Measurements from ENCODE around the gene PNMA6F.

The PNMA6F gene

GRCh38 chrX:153312041-153312440 is 9.5 kb downstream of the PNMA6F start:
- no peak for DNase-seq (ENCODE audit: extremely low read depth, low read depth)
- H3K4me3 ChIP-seq (replicated peaks; ENCODE audit: low read depth, low read length) = no peak overlapping the region
- TF ChIP-seq, protein P1, sequence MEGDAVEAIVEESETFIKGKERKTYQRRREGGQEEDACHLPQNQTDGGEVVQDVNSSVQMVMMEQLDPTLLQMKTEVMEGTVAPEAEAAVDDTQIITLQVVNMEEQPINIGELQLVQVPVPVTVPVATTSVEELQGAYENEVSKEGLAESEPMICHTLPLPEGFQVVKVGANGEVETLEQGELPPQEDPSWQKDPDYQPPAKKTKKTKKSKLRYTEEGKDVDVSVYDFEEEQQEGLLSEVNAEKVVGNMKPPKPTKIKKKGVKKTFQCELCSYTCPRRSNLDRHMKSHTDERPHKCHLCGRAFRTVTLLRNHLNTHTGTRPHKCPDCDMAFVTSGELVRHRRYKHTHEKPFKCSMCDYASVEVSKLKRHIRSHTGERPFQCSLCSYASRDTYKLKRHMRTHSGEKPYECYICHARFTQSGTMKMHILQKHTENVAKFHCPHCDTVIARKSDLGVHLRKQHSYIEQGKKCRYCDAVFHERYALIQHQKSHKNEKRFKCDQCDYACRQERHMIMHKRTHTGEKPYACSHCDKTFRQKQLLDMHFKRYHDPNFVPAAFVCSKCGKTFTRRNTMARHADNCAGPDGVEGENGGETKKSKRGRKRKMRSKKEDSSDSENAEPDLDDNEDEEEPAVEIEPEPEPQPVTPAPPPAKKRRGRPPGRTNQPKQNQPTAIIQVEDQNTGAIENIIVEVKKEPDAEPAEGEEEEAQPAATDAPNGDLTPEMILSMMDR (IDR thresholded peaks at IDR 0.05; ENCODE audit: low read depth, low read length, missing control alignments) = no peak

DNA sequence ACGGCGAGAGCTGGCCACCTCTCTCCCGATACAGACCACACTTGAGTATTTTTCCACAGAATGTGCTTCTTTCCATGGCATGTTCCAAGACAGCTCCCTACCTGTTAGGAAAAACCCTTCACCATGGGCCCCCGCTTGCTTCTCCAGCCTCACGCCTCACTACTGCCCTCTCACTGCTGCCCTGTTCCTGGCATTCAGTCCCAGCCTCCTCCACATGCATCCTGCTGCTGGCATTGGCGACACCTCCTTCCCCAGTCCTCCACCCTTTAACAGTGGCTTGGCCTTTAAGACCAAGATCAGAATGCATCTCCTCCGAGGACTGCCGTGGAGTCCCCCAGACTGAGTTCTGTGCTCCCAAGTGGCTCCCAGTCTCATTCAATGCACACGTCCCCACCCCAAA is 10.7 kb downstream of the PNMA6F start:
- no peak overlapping the region for H3K4me3 ChIP-seq (replicated peaks; ENCODE audit: low read depth, low read length)
- DNase-seq (ENCODE audit: extremely low read depth, low read depth) = no peak
- TF ChIP-seq, protein P1 (IDR thresholded peaks at IDR 0.05; ENCODE audit: low read depth, low read length, missing control alignments) = no peak

DNA sequence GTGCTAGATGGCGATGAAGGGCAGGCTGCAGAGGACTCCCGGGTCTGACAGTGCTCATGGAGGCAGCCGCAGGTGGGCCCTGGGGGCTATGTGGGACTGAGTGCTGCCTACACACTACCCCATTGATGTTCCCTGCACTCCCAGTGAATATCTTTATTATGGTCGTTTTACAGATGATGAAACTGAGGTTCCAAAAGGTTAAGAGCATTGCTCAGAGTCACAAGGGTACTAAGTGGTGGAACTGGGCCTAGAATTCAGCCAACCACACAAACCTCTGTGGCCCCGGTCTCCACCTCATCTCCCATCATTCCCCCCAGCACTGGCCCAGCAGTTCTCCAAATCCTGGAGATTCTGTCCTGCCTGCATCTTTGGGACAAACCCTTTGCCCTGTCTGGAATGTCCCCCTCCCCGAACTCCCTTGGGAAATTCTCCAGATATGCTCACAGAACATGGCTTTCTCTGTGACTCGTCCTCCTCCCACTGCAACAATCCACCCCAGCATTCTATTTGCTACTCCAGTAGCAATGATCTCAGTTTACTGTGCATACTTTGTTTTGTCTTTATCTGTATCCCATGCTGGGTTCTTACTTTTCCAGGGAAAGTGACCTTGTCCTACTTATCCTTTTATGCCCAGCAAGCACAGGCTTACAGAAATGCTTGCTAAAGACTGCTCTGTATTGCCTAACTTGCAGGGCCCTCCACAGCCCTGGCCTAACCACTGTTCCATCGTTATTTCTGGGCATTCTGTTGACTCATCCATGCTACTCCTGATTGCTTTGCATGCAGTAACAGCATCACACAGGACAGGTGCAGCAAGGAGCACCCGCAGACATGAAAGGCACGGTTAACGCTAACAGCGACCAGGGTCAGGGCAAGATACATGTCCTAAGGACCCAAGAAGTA is 14.0 kb downstream of the PNMA6F start:
- DNase-seq (ENCODE audit: extremely low read depth, low read depth) = no peak
- no peak overlapping the region for H3K4me3 ChIP-seq (replicated peaks; ENCODE audit: low read depth, low read length)
- TF ChIP-seq, protein P1 (IDR thresholded peaks at IDR 0.05; ENCODE audit: low read depth, low read length, missing control alignments) = no peak

DNA sequence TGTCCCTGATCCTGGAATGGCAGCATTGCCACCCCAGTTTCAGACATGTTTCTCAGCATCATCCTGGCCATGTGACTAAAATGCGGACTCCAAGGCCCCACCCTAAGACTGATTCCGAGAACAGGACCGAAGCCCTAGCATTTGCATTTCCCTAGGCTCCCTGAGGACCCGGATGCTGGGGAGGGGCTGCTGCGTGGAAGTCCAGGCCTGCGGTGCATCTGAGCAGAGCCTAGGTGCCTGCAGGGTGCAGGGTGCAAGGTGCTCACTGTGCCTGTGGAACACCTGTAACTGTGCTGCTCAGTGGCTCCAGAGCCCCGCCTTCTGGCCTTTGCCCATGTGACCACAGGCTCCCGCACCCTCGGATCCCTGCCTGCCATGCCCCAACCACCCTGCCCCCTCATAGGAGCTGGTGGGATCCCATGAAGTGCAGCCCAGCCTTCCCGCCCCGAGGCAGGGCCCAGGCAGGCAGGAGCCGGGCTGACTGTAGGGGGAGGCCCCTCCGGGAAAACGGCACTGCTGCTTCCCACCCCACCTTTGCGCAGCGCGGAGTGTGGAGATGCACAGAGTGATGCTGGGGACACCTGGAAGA is 14.9 kb downstream of the PNMA6F start:
- TF ChIP-seq, protein P1 (IDR thresholded peaks at IDR 0.05; ENCODE audit: low read depth, low read length, missing control alignments) = no peak
- no peak overlapping the region for H3K4me3 ChIP-seq (replicated peaks; ENCODE audit: low read depth, low read length)
- DNase-seq (ENCODE audit: extremely low read depth, low read depth) = no peak

DNA sequence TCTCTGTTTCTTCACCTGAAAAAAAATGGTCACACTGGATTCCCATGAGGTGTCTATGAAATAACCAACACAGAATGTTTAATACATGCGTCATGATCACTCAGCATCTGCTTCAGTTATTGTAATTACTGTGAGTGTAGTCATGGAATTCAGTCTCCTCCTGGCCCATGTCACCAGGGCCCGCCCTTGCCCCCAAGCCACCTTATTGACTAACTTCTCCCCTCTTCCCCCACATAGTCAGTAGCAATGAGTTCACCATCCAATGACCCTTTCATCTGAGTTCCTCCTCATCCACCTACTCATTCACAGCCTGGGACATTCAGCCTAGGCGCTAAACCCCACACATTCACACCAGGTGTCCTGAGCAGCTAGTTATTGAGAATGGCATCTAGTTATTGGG is 15.6 kb downstream of the PNMA6F start:
- TF ChIP-seq, protein P1 (IDR thresholded peaks at IDR 0.05; ENCODE audit: low read depth, low read length, missing control alignments) = no peak
- H3K4me3 ChIP-seq (replicated peaks; ENCODE audit: low read depth, low read length) = no peak overlapping the region
- no peak for DNase-seq (ENCODE audit: extremely low read depth, low read depth)

- H3K4me3 ChIP-seq (replicated peaks; ENCODE audit: low read depth, low read length) = no peak overlapping the region
- DNase-seq (ENCODE audit: extremely low read depth, low read depth) = no peak
- TF ChIP-seq, protein P1 (IDR thresholded peaks at IDR 0.05; ENCODE audit: low read depth, low read length, missing control alignments) = no peak
Measured at GRCh38 chrX:153304988-153305736, 16.4 kb downstream of the PNMA6F start.
